D721Med (cell line): ENCODE measurements around the gene DNAH17.

ENCODE experiments used
- DNase-seq: peaks from one replicate; pipeline ENCODE4 v3.0.0; 2011; ENCODE audit warnings: low spot score; ENCODE audit not compliant: insufficient read length
- FAIRE-seq: peaks from 2 replicates; lab custom pipeline; 2011; peaks lifted over from hg19 to GRCh38; lab: Jason Lieb, UNC
- CTCF ChIP-seq: IDR thresholded peaks from 2 replicates; pipeline ENCODE4 v1.5.1; 2012; ENCODE audit warnings: mild to moderate bottlenecking, control low read depth; ENCODE audit not compliant: insufficient read depth; ENCODE audit errors: missing control alignments

The DNAH17 gene

GRCh38 chr17:78446833-78447232 lies 130.4 kb downstream of the DNAH17 start:
- no peak for FAIRE-seq
- DNase-seq: no peak
- no peak for TF ChIP-seq CTCF

GRCh38 chr17:78444392-78444791 lies 132.8 kb downstream of the DNAH17 start:
- FAIRE-seq (no peak), DNase-seq (no peak)
- TF ChIP-seq CTCF: no peak

- no peak for TF ChIP-seq CTCF
- FAIRE-seq: no peak
- no peak for DNase-seq
These were observed 134.5 kb downstream of the DNAH17 start for GRCh38 chr17:78442648-78443218.

GRCh38 chr17:78441271-78441971 lies 135.8 kb downstream of the DNAH17 start:
- no peak for FAIRE-seq
- no peak for TF ChIP-seq CTCF

GRCh38 chr17:78438694-78439325 lies 138.4 kb downstream of the DNAH17 start:
- TF ChIP-seq CTCF: no peak
- no peak for DNase-seq
- no peak for FAIRE-seq

More at GRCh38 chr17:78441271-78441971, 135.8 kb downstream of the DNAH17 start:
- no peak for DNase-seq

GRCh38 chr17:78438271-78438691 lies 138.9 kb downstream of the DNAH17 start:
- FAIRE-seq (no peak), DNase-seq (no peak)
- no peak for TF ChIP-seq CTCF
